Left kidney (tissue), 2 donors: ENCODE measurements around the gene RGS12. TPM values are rescaled to one million over a fixed set of nuclear protein-coding genes. Genes with fewer than 3 reads are reported as not detected.

Experiments
- DNase-seq: peaks from one replicate; pipeline ENCODE4 v3.0.0-alpha.2; 2013
- polyA plus RNA-seq: library from polyadenylated mRNA; unstranded; fragments of 120-200 nt; gene quantifications from one replicate; pipeline ENCODE4 v1.2.1, GENCODE V29; 2013; ENCODE audit not compliant: insufficient read length

Gene RGS12
- polyA plus RNA-seq, 1 donor = 53.4 TPM

GRCh38 chr4:3280466-3280865, 12.4 kb upstream of the RGS12 start:
- DNase-seq = no peak

GRCh38 chr4:3283483-3283882, 9.3 kb upstream of the RGS12 start:
- no peak for DNase-seq

GRCh38 chr4:3283916-3284315, 8.9 kb upstream of the RGS12 start:
- DNase-seq = no peak

- DNase-seq = no peak
These were observed 7.9 kb upstream of the RGS12 start for GRCh38 chr4:3284734-3285557.

GRCh38 chr4:3285558-3286334, 7.1 kb upstream of the RGS12 start:
- DNase-seq = no peak

- no peak for DNase-seq
These were observed 6.3 kb upstream of the RGS12 start for GRCh38 chr4:3286335-3287175.

GRCh38 chr4:3287271-3287971, 5.4 kb upstream of the RGS12 start:
- no peak for DNase-seq

GRCh38 chr4:3287972-3288570, 4.8 kb upstream of the RGS12 start:
- DNase-seq = no peak

GRCh38 chr4:3288571-3289094, 4.2 kb upstream of the RGS12 start:
- DNase-seq = no peak

GRCh38 chr4:3290476-3290875, 2.3 kb upstream of the RGS12 start:
- DNase-seq = no peak

GRCh38 chr4:3290889-3291321, 1.9 kb upstream of the RGS12 start:
- no peak for DNase-seq

- DNase-seq = no peak
These were observed 1.3 kb upstream of the RGS12 start for GRCh38 chr4:3291411-3291968.

GRCh38 chr4:3291969-3292570, 751 bp upstream of the RGS12 start:
- no peak for DNase-seq

- DNase-seq = no peak
These were observed 875 bp downstream of the RGS12 start for GRCh38 chr4:3293401-3294391.

- DNase-seq = no peak
These were observed 1.8 kb downstream of the RGS12 start for GRCh38 chr4:3294401-3295241.

GRCh38 chr4:3295837-3296624, 3.2 kb downstream of the RGS12 start:
- no peak for DNase-seq

GRCh38 chr4:3296651-3297050, 3.8 kb downstream of the RGS12 start:
- DNase-seq = no peak
